SIG-M5 treated with dmso at 0.1 percent for 504 hours (cell line): ENCODE measurements around the gene VWA2.

ENCODE experiments used
- DNase-seq: peaks from one replicate; lab custom pipeline; 2025; ENCODE audit not compliant: unreplicated experiment; lab: John Stamatoyannopoulos, UW

The VWA2 gene

GRCh38 chr10:114239117-114239993 is at the start of gene VWA2:
VWA2 (plus strand) TSS chr10:114239254; CDS start chr10:114248714, 9,460 bp downstream.
- no peak for DNase-seq

GRCh38 chr10:114189700-114190099 is 49.4 kb upstream of the VWA2 start:
- DNase-seq: no peak

- no peak for DNase-seq
Observed at GRCh38 chr10:114195079-114195478, 44.0 kb upstream of the VWA2 start.

GRCh38 chr10:114199239-114199638 is 39.8 kb upstream of the VWA2 start:
- DNase-seq: no peak

- no peak for DNase-seq
Observed at GRCh38 chr10:114202812-114203211, 36.2 kb upstream of the VWA2 start.

GRCh38 chr10:114206902-114207301 is 32.2 kb upstream of the VWA2 start:
- DNase-seq: no peak

GRCh38 chr10:114207349-114207748 is 31.7 kb upstream of the VWA2 start:
- DNase-seq: no peak

- DNase-seq: no peak
Observed at GRCh38 chr10:114208351-114208750, 30.7 kb upstream of the VWA2 start.

GRCh38 chr10:114212153-114212552 is 26.9 kb upstream of the VWA2 start:
- DNase-seq: no peak

- no peak for DNase-seq
Observed at GRCh38 chr10:114215033-114215432, 24.0 kb upstream of the VWA2 start.

- no peak for DNase-seq
Observed at GRCh38 chr10:114220281-114220680, 18.8 kb upstream of the VWA2 start.

- DNase-seq: no peak
Observed at GRCh38 chr10:114221235-114221634, 17.8 kb upstream of the VWA2 start.

GRCh38 chr10:114223066-114223465 is 16.0 kb upstream of the VWA2 start:
- DNase-seq: no peak

- no peak for DNase-seq
Observed at GRCh38 chr10:114228156-114228555, 10.9 kb upstream of the VWA2 start.

- DNase-seq: no peak
Observed at GRCh38 chr10:114232561-114233176, 6.4 kb upstream of the VWA2 start.

- no peak for DNase-seq
Observed at GRCh38 chr10:114233482-114233881, 5.6 kb upstream of the VWA2 start.

GRCh38 chr10:114234132-114234531 is 4.9 kb upstream of the VWA2 start:
- DNase-seq: no peak

- no peak for DNase-seq
Observed at GRCh38 chr10:114239994-114240345, 916 bp downstream of the VWA2 start.

GRCh38 chr10:114242235-114242634 is 3.2 kb downstream of the VWA2 start:
- no peak for DNase-seq

GRCh38 chr10:114243661-114244060 is 4.6 kb downstream of the VWA2 start:
- no peak for DNase-seq

- no peak for DNase-seq
Observed at GRCh38 chr10:114244126-114244525, 5.1 kb downstream of the VWA2 start.

GRCh38 chr10:114245121-114245791 is 6.2 kb downstream of the VWA2 start:
- no peak for DNase-seq
